H7 (cell line): Measurements from ENCODE around the gene BLVRB. TPM values are rescaled to one million over a fixed set of nuclear protein-coding genes. Genes with fewer than 3 reads are reported as not detected.
"Not testable (repeated sequence)": the region's sequence is repeated elsewhere in the genome, so short reads cannot be mapped to it uniquely, and the experiment has no call there.

Experiments
- DNase-seq: peaks from one replicate; pipeline ENCODE4 v3.0.0; 2012
- H3K27me3 ChIP-seq: 2 replicates; pipeline ENCODE4 v1.6.0; 2011; ENCODE audit warnings: mild to moderate bottlenecking, low read length; ENCODE audit not compliant: control insufficient read depth, insufficient read depth
- H3K36me3 ChIP-seq: replicated peaks from 2 replicates; pipeline ENCODE4 v1.5.1; 2011; ENCODE audit warnings: low read length; ENCODE audit not compliant: control insufficient read depth, insufficient read depth
- H3K4me3 ChIP-seq: 2 replicates; pipeline ENCODE4 v1.5.1; 2011; ENCODE audit warnings: low read depth, mild to moderate bottlenecking, control low read depth, low read length, moderate library complexity; ENCODE audit not compliant: insufficient read depth
- total RNA-seq: library from RNA; depleted of rRNA; stranded (reverse); fragments of >200 nt; shearing (Covaris generic); gene quantifications from 2 replicates; pipeline ENCODE4 v1.2.3, GENCODE V29; 2014

The BLVRB gene
- total RNA-seq, 1 experiment from 2014 or later: 53.8 TPM

GRCh38 chr19:40500678-40501530, 35.4 kb upstream of the BLVRB start:
- H3K27me3 ChIP-seq, DNase-seq, H3K36me3 ChIP-seq, H3K4me3 ChIP-seq: not testable (repeated sequence)

- H3K4me3 ChIP-seq: no peak overlapping the region
- no peaks in the 10 kb centered on the region for H3K36me3 ChIP-seq
- peaks cover 9% of the 10 kb centered on the region for H3K27me3 ChIP-seq
- DNase-seq: no peak
Observed at GRCh38 chr19:40499320-40499719, 33.8 kb upstream of the BLVRB start.

GRCh38 chr19:40497214-40497613, 31.7 kb upstream of the BLVRB start:
- Histone ChIP-seq H3K27me3 (peaks cover 13% of the 10 kb centered on the region), H3K4me3 (no peak overlapping the region), H3K36me3 (no peaks in the 10 kb centered on the region)
- DNase-seq: no peak

- peaks cover 10% of the 10 kb centered on the region for H3K27me3 ChIP-seq
- no peaks in the 10 kb centered on the region for H3K36me3 ChIP-seq
- no peak overlapping the region for H3K4me3 ChIP-seq
- no peak for DNase-seq
Observed at GRCh38 chr19:40494191-40494838, 28.8 kb upstream of the BLVRB start.

- Histone ChIP-seq H3K4me3 (no peak overlapping the region), H3K36me3 (no peaks in the 10 kb centered on the region), H3K27me3 (peaks cover 13% of the 10 kb centered on the region)
- DNase-seq: no peak
Observed at GRCh38 chr19:40493778-40494177, 28.2 kb upstream of the BLVRB start.

GRCh38 chr19:40492274-40492673, 26.7 kb upstream of the BLVRB start:
- H3K4me3 ChIP-seq: no peak overlapping the region
- H3K36me3 ChIP-seq: no peaks in the 10 kb centered on the region
- no peak for DNase-seq
- H3K27me3 ChIP-seq: peaks cover 18% of the 10 kb centered on the region

- peak overlapping the region; percentile 32; the same call in 1 of the 2 replicates for H3K4me3 ChIP-seq
- peaks cover 20% of the 10 kb centered on the region for H3K27me3 ChIP-seq
- peak; percentile 75 for DNase-seq
- H3K36me3 ChIP-seq: no peaks in the 10 kb centered on the region
Observed at GRCh38 chr19:40489882-40490230, 24.3 kb upstream of the BLVRB start.

- H3K4me3 ChIP-seq: no peak overlapping the region
- no peaks in the 10 kb centered on the region for H3K36me3 ChIP-seq
- DNase-seq: no peak
- H3K27me3 ChIP-seq: peaks cover 14% of the 10 kb centered on the region
Observed at GRCh38 chr19:40486017-40486416, 20.5 kb upstream of the BLVRB start.

GRCh38 chr19:40475878-40476644, 10.5 kb upstream of the BLVRB start:
- not testable (repeated sequence) for H3K4me3 ChIP-seq, DNase-seq, H3K36me3 ChIP-seq, H3K27me3 ChIP-seq

GRCh38 chr19:40474737-40475136, 9.2 kb upstream of the BLVRB start:
- H3K27me3 ChIP-seq: peaks cover 2% of the 10 kb centered on the region; the same call in 1 of the 2 replicates
- H3K4me3 ChIP-seq: no peak overlapping the region
- no peak for DNase-seq
- H3K36me3 ChIP-seq: no peaks in the 10 kb centered on the region

GRCh38 chr19:40472516-40472915, 7.0 kb upstream of the BLVRB start:
- peaks cover 12% of the 10 kb centered on the region for H3K27me3 ChIP-seq
- DNase-seq: peak; percentile 26
- no peak overlapping the region for H3K4me3 ChIP-seq
- no peaks in the 10 kb centered on the region for H3K36me3 ChIP-seq

- Histone ChIP-seq H3K4me3 (no peak overlapping the region), H3K36me3 (no peaks in the 10 kb centered on the region), H3K27me3 (peaks cover 24% of the 10 kb centered on the region)
- DNase-seq: no peak
Observed at GRCh38 chr19:40471111-40471510, 5.6 kb upstream of the BLVRB start.

- H3K4me3 ChIP-seq: no peak overlapping the region
- no peak for DNase-seq
- no peaks in the 10 kb centered on the region for H3K36me3 ChIP-seq
- H3K27me3 ChIP-seq: peaks cover 29% of the 10 kb centered on the region
Observed at GRCh38 chr19:40469011-40469410, 3.5 kb upstream of the BLVRB start.

GRCh38 chr19:40466985-40467734, 1.6 kb upstream of the BLVRB start, which contains the start of gene SPTBN4:
Gene SPTBN4, plus strand, starts transcription at chr19:40467001. Its CDS starts 5,621 bp downstream, at chr19:40472622.
- DNase-seq: peak; percentile 85
- H3K4me3 ChIP-seq: peak within 1 kb of the TSS; percentile 33; the same call in 1 of the 2 replicates
- H3K36me3 ChIP-seq: no peaks in the 10 kb centered on the region
- peaks cover 29% of the 10 kb centered on the region for H3K27me3 ChIP-seq
